ENCODE data around the gene CYFIP2.
A peak's percentile ranks its signal among the peaks of the same experiment; 100 is the strongest.

Gene CYFIP2

DNA sequence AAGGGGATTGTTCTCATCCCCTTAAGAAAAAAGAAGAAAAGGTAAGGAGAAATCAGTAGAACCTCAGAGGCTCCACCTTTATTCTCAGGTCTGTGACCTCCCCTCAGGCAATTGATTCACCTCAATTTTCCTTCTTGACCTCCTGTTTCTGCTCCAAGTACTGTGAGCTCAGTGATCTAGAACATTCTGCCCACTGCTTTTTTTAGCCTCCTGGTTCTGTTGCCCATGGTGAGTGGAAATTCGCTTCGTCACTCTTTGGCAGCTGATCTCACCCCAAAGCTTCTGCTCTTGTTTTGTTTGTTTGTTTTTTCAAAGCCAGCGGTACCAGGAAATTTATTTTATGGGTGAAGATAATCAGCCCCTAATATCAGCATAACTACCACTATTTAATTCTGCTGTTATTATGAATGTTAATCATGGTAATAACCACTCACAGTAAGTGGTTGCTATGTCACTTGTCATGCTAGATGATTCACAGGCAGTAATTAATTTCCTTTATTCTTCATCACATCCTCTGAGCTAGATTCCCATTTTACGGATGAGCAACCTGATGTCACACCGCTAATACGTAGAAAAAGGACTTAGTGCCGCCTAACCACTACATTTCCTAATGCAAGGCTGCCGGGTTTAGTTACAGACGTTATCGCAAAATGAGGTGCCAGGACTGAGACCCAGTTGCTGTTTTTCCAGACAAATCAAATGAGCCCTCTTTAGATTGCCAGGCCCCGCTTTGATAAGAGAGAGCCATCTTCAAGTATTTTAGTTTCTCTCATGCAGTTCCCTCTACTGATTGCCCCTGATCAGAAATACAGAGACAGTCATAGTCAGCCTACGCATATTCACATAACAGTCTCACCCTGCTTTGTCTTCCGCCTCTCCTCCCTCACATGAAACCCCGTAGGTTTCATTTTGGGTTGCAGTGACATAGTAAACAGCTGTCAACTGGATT is 78.2 kb downstream of the CYFIP2 start:
- peak overlapping the region; percentile 46 for H3K4me3 Mint-ChIP-seq
- H3K9me3 Mint-ChIP-seq, result no peaks in the 10 kb centered on the region
- H3K27ac Mint-ChIP-seq, result peak overlapping the region; percentile 93
- no peak for DNase-seq
- peaks cover 96% of the 10 kb centered on the region for H3K36me3 Mint-ChIP-seq (ENCODE audit: low read depth)
- no peaks in the 10 kb centered on the region for H3K27me3 Mint-ChIP-seq
- peaks cover 62% of the 10 kb centered on the region for H3K4me1 Mint-ChIP-seq (ENCODE audit: low read depth)

DNA sequence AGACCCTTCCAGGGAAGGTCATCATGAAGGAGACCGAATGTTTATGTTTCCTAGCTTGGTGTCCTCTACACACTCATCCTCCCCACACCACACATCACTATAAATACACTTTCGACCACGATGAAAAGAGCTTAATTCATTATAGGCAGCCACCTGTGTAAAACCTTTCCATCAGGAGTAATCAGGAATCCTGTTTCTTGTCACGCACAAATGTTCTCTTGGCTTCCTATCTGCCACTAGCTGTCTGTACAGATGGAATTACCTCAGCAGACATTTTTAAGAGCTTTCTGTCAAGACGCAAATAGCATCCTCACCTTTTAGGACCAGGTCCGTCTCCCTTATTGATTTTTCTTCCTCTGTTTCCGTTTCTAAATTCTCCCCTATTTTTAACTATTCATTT is 79.1 kb downstream of the CYFIP2 start:
- Mint-ChIP-seq H3K4me1 (ENCODE audit: low read depth) (peaks cover 69% of the 10 kb centered on the region), H3K4me3 (peak overlapping the region; percentile 37), H3K27ac (peak overlapping the region; percentile 93), H3K9me3 (no peaks in the 10 kb centered on the region), H3K27me3 (no peaks in the 10 kb centered on the region), H3K36me3 (ENCODE audit: low read depth) (peaks cover 96% of the 10 kb centered on the region)
- no peak for DNase-seq

DNA sequence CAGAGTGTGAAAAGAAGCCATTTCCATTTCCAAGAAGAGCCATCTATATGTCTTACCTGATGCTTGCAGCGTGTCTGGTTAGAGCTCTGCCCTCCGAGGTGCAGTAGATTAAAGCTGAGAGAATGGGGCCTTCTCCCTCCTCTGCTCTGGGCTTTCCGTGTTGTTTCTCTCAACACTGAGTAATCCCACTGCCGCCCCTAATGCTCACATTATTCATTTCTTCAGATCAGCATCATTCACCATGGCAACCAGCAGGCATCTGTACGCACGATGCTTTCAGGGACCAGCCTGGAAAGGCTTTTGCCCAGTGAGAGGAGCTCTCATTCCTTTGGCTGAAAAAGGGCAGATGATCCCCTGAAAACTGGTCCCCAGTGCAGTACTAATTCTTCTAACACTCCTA is 79.6 kb downstream of the CYFIP2 start:
- no peaks in the 10 kb centered on the region for H3K27me3 Mint-ChIP-seq
- H3K4me3 Mint-ChIP-seq, result peak overlapping the region; percentile 37
- H3K4me1 Mint-ChIP-seq (ENCODE audit: low read depth), result peaks cover 74% of the 10 kb centered on the region
- DNase-seq, result no peak
- H3K27ac Mint-ChIP-seq, result peak overlapping the region; percentile 93
- H3K36me3 Mint-ChIP-seq (ENCODE audit: low read depth), result peaks cover 96% of the 10 kb centered on the region
- peaks cover 3% of the 10 kb centered on the region for H3K9me3 Mint-ChIP-seq

DNA sequence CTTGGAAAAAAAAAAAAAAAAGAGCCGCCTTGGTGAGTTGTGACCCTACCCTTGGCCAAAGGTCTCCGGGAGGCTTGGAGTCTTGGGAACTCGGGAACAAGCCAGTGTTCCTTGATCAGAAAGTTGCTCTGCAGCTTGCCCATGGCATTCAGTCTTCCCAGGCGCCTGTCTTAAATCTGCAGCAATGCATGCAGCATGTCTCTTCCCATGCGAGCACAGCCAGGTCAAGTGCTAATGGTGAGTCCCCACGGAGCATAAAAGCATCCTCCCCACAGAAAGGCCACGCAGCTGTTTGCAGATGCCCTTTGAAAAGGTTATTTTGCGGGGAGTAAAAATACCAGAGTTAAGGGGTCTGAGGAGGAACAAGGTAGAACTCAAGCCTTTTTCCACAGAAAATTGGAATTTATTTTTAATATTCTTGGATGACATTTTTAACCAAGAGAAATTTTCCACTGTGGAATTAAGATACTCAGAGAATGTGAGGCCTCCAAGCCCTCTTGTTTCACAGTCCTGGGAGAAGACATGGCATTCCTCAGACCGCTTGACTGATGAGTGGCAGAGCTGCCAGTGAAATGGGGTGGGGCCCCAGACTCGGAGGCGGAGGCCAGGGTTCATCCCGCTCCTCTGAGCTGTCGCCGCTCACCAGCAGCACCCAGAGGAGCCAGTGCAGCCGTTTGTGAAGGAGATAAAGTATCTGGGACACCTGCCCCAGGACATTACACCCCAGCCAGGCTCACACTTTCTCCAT is 81.6 kb downstream of the CYFIP2 start:
- no peak for DNase-seq
- Mint-ChIP-seq H3K27me3 (no peaks in the 10 kb centered on the region), H3K4me3 (no peak overlapping the region), H3K36me3 (ENCODE audit: low read depth) (peaks cover 93% of the 10 kb centered on the region), H3K4me1 (ENCODE audit: low read depth) (peaks cover 84% of the 10 kb centered on the region), H3K9me3 (peaks cover 3% of the 10 kb centered on the region), H3K27ac (peak overlapping the region; percentile 22)

DNA sequence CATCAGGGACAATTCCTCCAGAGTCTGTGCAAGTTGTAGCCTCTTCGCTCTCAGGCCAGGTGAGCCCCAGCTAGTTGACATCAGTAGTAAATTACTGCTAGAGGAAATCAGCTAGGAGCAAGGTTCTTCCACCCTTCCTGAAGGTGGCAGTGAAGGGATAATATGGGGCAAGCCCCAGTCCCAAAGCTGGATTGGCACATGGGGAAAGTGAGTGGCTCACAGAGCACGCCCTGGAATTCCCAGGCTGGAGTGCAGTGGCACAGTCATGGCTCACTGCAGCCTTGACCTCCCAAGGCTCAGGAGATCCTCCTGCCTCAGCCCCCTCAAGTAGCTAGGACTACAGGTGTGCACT is 82.1 kb downstream of the CYFIP2 start:
- no peak for DNase-seq
- Mint-ChIP-seq H3K36me3 (ENCODE audit: low read depth) (peaks cover 93% of the 10 kb centered on the region), H3K27me3 (no peaks in the 10 kb centered on the region), H3K4me3 (no peak overlapping the region), H3K27ac (peak overlapping the region; percentile 22), H3K9me3 (peaks cover 3% of the 10 kb centered on the region), H3K4me1 (ENCODE audit: low read depth) (peaks cover 84% of the 10 kb centered on the region)

DNA sequence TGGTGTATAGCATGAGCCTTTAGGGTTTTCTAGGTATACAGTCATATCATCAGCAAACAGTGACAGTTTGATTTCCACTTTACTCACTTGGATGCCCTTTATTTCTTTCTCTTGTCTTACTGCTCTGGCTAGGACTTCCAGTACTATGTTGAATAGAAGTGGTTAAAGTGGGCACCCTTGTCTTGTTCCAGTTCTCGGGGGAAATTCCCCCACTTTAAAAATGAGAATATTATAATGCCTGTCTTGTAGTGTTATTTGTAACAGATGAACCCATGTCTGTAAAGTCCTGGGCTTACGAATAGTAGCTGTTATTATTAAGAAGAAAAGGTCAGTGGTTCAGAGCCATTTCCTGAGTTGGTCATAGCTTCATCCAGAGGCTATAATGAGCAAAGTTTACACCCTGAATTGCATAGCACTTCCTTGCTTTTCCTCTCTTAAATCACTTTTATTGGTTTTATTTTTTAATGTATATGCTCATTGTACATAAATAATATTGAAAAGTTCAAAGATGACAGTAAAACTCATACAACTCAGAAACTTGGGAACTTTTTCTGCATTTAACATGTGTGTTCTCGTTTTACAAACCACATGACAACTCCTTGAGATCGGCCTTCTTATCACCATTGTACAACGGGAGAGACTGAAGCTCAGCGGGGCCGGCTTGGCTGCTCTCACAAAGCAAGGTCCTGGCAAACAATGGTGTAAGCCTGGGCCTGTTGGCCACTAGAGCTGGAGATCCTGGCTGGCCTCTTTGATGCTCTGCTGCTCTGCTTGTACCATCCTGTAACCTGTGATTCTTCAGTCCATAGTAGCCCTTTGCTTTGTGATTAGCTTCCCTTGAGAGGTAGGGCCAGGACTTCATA is 85.2 kb downstream of the CYFIP2 start:
- H3K9me3 Mint-ChIP-seq, result peaks cover 3% of the 10 kb centered on the region
- no peaks in the 10 kb centered on the region for H3K27me3 Mint-ChIP-seq
- peak overlapping the region; percentile 98 for H3K27ac Mint-ChIP-seq
- H3K4me1 Mint-ChIP-seq (ENCODE audit: low read depth), result peaks cover 79% of the 10 kb centered on the region
- peaks cover 90% of the 10 kb centered on the region for H3K36me3 Mint-ChIP-seq (ENCODE audit: low read depth)
- peak overlapping the region; percentile 50 for H3K4me3 Mint-ChIP-seq
- DNase-seq, result peak; percentile 44

DNA sequence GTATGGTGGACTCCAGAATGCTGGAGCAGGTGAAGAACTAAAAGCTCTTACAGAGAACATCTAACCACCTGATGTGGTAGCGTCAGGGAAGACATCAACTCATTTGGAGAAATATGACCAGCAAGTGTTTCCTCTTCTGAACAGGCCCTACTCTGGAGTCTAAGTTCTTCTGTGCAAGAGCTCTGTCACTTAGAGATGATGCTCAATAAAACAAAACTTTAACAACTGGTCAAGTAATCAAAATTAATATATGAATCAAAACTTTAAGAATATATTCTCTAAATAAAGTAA is 85.8 kb downstream of the CYFIP2 start:
- H3K27ac Mint-ChIP-seq, result peak overlapping the region; percentile 98
- peaks cover 3% of the 10 kb centered on the region for H3K9me3 Mint-ChIP-seq
- H3K4me3 Mint-ChIP-seq, result peak overlapping the region; percentile 50
- H3K4me1 Mint-ChIP-seq (ENCODE audit: low read depth), result peaks cover 79% of the 10 kb centered on the region
- no peaks in the 10 kb centered on the region for H3K27me3 Mint-ChIP-seq
- DNase-seq, result no peak
- H3K36me3 Mint-ChIP-seq (ENCODE audit: low read depth), result peaks cover 90% of the 10 kb centered on the region

DNA sequence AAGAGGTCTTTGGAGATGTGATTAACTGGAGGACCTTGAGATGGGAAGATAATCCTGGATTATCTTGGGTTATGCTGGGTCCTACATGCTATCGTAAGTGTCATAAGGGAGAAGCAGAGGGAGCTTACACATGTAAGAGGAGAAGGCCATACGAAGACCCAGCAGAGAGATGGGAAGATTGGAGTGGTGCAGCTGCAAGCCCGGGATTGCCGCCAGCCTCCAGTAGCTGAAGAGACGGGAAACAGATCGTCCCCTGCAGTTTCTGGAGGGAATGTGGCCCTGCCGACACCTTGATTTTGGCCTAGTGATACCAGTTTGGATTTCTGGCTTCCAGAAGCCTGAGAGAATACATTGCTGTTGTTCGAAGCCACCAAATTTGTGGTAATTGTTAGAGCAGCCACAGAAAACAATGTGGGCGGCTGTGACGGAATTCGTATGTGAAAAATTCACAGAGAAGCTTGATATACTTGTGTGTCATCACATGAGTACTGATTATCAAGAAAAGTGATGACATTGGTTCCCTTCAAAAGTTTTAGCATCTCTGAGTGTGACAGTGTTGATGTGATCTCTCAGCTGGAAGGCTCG is 86.9 kb downstream of the CYFIP2 start:
- DNase-seq, result peak; percentile 59
- peak overlapping the region; percentile 81 for H3K27ac Mint-ChIP-seq
- peaks cover 88% of the 10 kb centered on the region for H3K36me3 Mint-ChIP-seq (ENCODE audit: low read depth)
- no peak overlapping the region for H3K4me3 Mint-ChIP-seq
- H3K4me1 Mint-ChIP-seq (ENCODE audit: low read depth), result peaks cover 80% of the 10 kb centered on the region
- H3K27me3 Mint-ChIP-seq, result no peaks in the 10 kb centered on the region
- peaks cover 3% of the 10 kb centered on the region for H3K9me3 Mint-ChIP-seq

DNA sequence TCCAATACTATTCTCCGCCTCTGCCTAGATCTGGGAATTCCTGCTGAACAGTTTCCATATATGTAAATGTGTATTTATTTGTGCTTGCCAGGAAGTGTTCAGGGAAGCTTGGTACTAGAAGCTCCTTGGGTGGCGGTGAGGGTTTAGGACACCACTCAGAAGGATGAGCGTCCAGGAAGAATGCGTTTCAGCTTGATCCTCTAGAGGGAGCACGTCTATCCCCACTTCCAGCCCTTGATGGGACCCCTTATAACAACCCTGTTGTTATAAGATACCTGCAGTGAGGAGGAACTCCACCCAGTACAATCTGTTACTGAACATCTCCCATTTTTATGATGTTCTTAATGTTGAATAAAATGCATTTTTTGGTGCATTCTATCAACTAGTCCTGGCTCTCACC is 88.9 kb downstream of the CYFIP2 start:
- H3K4me1 Mint-ChIP-seq (ENCODE audit: low read depth), result peaks cover 70% of the 10 kb centered on the region
- no peak overlapping the region for H3K4me3 Mint-ChIP-seq
- H3K36me3 Mint-ChIP-seq (ENCODE audit: low read depth), result peaks cover 92% of the 10 kb centered on the region
- H3K27me3 Mint-ChIP-seq, result no peaks in the 10 kb centered on the region
- peaks cover 3% of the 10 kb centered on the region for H3K9me3 Mint-ChIP-seq
- peak overlapping the region; percentile 66 for H3K27ac Mint-ChIP-seq
- no peak for DNase-seq

DNA sequence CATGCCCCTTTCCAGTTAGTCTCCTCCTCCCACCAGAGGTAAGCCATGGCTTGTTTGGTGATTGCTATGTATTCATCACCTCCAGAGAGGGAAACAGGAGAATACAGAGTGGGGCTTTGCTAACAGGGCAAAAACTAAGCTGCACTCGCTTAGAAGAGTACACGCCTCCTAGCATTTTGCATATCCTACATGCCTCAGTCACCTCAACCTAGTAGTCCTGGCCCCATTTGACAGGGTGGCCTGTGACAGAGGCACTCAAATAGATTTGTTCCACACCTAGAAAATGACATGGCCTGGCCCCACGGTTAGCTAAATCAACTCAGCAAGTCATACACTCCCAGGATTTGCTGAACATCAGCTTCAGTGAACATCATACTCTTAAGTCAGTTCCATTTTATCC is 90.7 kb downstream of the CYFIP2 start:
- DNase-seq, result no peak
- peaks cover 94% of the 10 kb centered on the region for H3K36me3 Mint-ChIP-seq (ENCODE audit: low read depth)
- H3K4me3 Mint-ChIP-seq, result no peak overlapping the region
- no peaks in the 10 kb centered on the region for H3K9me3 Mint-ChIP-seq
- H3K27ac Mint-ChIP-seq, result peak overlapping the region; percentile 80
- peaks cover 53% of the 10 kb centered on the region for H3K4me1 Mint-ChIP-seq (ENCODE audit: low read depth)
- no peaks in the 10 kb centered on the region for H3K27me3 Mint-ChIP-seq

DNA sequence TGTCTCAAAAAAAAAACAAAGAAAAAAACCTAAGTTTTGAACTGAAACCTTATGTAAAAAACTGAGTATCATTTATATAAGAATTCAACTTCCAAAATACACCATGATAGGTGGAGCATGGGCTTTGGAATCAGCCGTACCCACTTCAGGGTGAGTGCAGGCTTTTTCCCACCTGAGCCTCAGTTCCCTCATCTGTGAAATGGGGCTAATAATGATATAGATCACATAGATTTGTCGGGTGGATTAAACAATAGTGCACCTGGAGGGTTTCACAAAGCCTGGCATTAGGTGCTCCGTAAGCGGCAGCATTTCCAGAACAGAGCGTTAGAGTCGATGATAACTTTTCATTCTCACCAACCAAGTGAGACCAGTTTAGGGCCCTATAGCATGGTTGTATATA is 91.9 kb downstream of the CYFIP2 start:
- Mint-ChIP-seq H3K9me3 (no peaks in the 10 kb centered on the region), H3K27ac (peak overlapping the region; percentile 38), H3K27me3 (no peaks in the 10 kb centered on the region), H3K4me3 (no peak overlapping the region), H3K36me3 (ENCODE audit: low read depth) (peaks cover 96% of the 10 kb centered on the region), H3K4me1 (ENCODE audit: low read depth) (peaks cover 46% of the 10 kb centered on the region)
- DNase-seq, result no peak

DNA sequence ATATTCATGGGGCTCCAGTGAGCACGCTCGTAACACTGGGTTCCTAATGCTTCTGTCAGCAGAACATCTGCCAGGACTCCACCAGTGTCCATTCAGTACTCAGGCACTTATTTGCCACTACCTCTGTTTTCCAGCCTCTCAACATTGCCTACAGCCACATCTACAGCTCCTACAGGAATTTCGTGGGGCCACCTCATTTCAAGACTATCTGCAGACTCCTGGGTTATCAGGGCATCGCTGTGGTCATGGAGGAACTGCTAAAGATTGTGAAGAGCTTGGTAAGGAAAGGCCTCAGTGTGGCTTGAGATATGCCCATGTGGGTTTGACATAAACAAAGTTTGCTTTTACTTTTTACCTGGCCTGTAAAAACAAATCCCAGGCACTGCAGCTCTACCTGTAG is 92.9 kb downstream of the CYFIP2 start:
- H3K4me1 Mint-ChIP-seq (ENCODE audit: low read depth), result peaks cover 36% of the 10 kb centered on the region
- H3K9me3 Mint-ChIP-seq, result no peaks in the 10 kb centered on the region
- no peaks in the 10 kb centered on the region for H3K27me3 Mint-ChIP-seq
- H3K36me3 Mint-ChIP-seq (ENCODE audit: low read depth), result peaks cover 96% of the 10 kb centered on the region
- DNase-seq, result no peak
- H3K27ac Mint-ChIP-seq, result peak overlapping the region; percentile 67
- H3K4me3 Mint-ChIP-seq, result no peak overlapping the region

DNA sequence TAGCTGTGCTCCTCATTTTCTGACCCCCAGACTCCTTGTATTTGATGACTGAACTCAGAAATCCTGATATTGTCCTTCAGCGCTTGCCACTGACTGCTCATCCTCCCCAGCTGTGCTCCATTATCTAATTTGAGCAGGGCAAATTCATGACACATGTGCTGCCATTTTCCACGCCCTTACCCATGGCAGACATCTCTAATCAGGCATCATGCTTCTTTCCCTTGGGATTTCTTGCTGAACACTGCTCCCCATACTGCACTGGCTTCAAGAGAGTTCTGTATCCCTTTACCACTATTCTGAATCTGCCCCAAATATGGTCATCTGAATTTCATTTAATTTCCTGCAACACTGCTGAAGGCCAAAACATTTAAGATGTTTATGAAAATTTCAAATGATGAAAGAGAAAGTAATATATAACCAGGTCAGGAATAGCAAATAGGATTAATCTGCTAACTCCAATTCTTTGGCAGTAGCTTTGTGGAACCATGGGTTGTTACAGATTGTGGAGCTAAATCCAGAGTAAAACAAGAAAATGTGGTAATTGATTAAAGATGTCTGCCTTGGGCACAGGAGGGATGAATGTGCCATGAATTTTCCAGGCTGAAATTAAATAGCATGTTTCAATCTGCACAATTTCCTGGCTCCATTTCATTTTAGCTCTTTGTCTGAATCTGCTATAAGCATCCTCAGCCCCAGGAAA is 93.6 kb downstream of the CYFIP2 start:
- Mint-ChIP-seq H3K4me1 (ENCODE audit: low read depth) (peaks cover 30% of the 10 kb centered on the region), H3K36me3 (ENCODE audit: low read depth) (peaks cover 97% of the 10 kb centered on the region), H3K27ac (peak overlapping the region; percentile 70), H3K27me3 (no peaks in the 10 kb centered on the region), H3K4me3 (no peak overlapping the region), H3K9me3 (no peaks in the 10 kb centered on the region)
- DNase-seq, result no peak

DNA sequence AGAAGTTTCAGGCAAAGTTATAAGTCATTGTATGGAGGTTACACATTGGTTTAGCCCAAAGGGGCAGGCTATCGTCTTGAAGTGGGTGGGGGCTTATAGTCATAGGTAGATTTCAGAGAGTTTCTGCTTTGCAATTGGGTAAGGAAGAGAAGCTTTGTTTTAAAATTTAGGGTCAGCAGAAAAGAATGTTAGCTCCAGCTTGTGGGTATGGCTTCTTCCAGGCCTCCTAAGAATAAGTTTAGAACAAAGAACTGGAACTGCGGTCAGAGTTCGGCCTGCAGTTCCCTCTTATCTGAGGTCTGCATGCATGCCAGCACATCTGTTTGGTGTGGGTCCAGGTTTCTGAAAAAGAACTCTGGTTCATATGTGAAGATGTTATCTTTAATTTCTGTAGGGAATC is 96.1 kb downstream of the CYFIP2 start:
- H3K36me3 Mint-ChIP-seq (ENCODE audit: low read depth), result peaks cover 97% of the 10 kb centered on the region
- peaks cover 13% of the 10 kb centered on the region for H3K4me1 Mint-ChIP-seq (ENCODE audit: low read depth)
- no peaks in the 10 kb centered on the region for H3K27me3 Mint-ChIP-seq
- DNase-seq, result no peak
- H3K4me3 Mint-ChIP-seq, result no peak overlapping the region
- H3K27ac Mint-ChIP-seq, result peak overlapping the region; percentile 70
- H3K9me3 Mint-ChIP-seq, result no peaks in the 10 kb centered on the region

Measured in activated T-cell treated with anti-CD3 and anti-CD28 coated beads, Interleukin-2, amount 50 U/mL, for 24 hours (primary cell).